Measurements from ENCODE around the gene MTX2.

DNA sequence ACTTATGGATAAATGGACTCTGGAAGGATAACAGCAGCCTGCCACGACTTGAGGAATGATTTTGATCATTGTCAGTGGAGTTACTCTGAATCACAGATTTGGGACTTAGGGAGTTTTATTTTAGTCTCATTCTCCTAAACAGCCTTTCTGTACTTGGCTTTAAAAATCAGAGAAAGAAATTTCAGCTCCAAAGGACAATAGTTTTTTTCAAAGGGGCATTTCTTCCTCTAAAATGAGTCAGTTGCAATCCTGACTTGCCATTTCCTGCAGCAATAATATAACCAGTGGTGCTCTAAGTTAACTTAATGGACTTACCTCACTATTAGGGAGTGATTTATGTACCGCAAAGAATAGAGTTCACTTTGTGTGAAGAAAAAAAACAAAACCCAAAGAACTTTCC lies 35.1 kb upstream of the MTX2 start:
- TF ChIP-seq, protein P1, sequence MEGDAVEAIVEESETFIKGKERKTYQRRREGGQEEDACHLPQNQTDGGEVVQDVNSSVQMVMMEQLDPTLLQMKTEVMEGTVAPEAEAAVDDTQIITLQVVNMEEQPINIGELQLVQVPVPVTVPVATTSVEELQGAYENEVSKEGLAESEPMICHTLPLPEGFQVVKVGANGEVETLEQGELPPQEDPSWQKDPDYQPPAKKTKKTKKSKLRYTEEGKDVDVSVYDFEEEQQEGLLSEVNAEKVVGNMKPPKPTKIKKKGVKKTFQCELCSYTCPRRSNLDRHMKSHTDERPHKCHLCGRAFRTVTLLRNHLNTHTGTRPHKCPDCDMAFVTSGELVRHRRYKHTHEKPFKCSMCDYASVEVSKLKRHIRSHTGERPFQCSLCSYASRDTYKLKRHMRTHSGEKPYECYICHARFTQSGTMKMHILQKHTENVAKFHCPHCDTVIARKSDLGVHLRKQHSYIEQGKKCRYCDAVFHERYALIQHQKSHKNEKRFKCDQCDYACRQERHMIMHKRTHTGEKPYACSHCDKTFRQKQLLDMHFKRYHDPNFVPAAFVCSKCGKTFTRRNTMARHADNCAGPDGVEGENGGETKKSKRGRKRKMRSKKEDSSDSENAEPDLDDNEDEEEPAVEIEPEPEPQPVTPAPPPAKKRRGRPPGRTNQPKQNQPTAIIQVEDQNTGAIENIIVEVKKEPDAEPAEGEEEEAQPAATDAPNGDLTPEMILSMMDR (IDR thresholded peaks at IDR 0.05), result no peak
- TF ChIP-seq POLR2A (IDR thresholded peaks at IDR 0.05), result no peak
